HCT116 (cell line): ENCODE results near the gene ACE2. TPM values are rescaled to one million over a fixed set of nuclear protein-coding genes. Genes with fewer than 3 reads are reported as not detected.

Experiments used
- ATAC-seq: fragments of 200-7000 bp; cut with Tn5 transposase; 2 replicates; pipeline ENCODE4 v1.9.1; 2020; ENCODE audit warnings: mild to moderate bottlenecking, moderate library complexity
- BruUV-seq: library from RNA; stranded (reverse); fragments of 400-500 nt; replicated peaks from 2 replicates; lab custom pipeline; 2021; lab: Mats Ljungman, UMichigan
- CTCF ChIA-PET: fragments of 300-600 bp; sonication (Branson Sonifier 250); formaldehyde crosslinking; loops from one replicate; lab custom pipeline; 2021; ENCODE audit warnings: antibody characterized with exemption; lab: Charles Lee
- POLR2A ChIA-PET: fragments of 300-600, 350-600 bp; sonication (Branson Sonifier 250); formaldehyde crosslinking; loops from one replicate; lab custom pipeline; 2021; ENCODE audit warnings: antibody characterized with exemption; lab: Charles Lee
- RAD21 ChIA-PET, 2 experiments: fragments of 300-600 bp; sonication (Branson Sonifier 250); formaldehyde crosslinking; loops; one replicate each; lab custom pipeline; 2023; ENCODE audit warnings: low total read pairs in 2 of 2; ENCODE audit not compliant: uncharacterized antibody in 2 of 2, unreplicated experiment in 2 of 2, low non-redundant PET in 1 of 2; lab: Charles Lee
- DNase-seq: peaks from one replicate; pipeline ENCODE4 v3.0.0-alpha.2; 2010; ENCODE audit warnings: low read depth, low spot score
- H2AFZ ChIP-seq: fragments of 200-600 bp; shearing (Covaris generic), sonication (generic); 2 replicates; pipeline ENCODE4 v1.6.1; 2017; ENCODE audit warnings: low read depth, mixed run types, mixed read lengths, antibody characterized with exemption, low read length; ENCODE audit not compliant: poor library complexity, severe bottlenecking
- H3K27ac ChIP-seq: 2 replicates; pipeline ENCODE4 v1.5.1; 2012; ENCODE audit warnings: low read depth, low read length
- H3K27me3 ChIP-seq: fragments of 200-600 bp; sonication (generic); 2 replicates; pipeline ENCODE4 v1.6.1; 2016; ENCODE audit warnings: mixed run types, low read length, mixed read lengths; ENCODE audit not compliant: insufficient read depth
- H3K36me3 ChIP-seq, 2 experiments: fragments of 200-500 bp in 1 of 2; fragments of 200-600 bp in 1 of 2; sonication (Bioruptor generic) in 1 of 2; sonication (generic) in 1 of 2; 2 replicates each; pipeline versions ENCODE4 v1.5.1 to v1.6.1; 2014 to 2016; ENCODE audit warnings: low read length in 2 of 2, inconsistent platforms in 1 of 2, mixed read lengths in 1 of 2, mixed run types in 1 of 2; ENCODE audit not compliant: insufficient read depth in 2 of 2, control insufficient read depth in 1 of 2
- H3K4me1 ChIP-seq, 2 experiments: fragments of 200-600 bp in 1 of 2; sonication (generic) in 1 of 2; 2 replicates each; pipeline versions ENCODE4 v1.5.1 to v1.6.1; 2012 to 2017; ENCODE audit warnings: low read length in 2 of 2, inconsistent platforms in 1 of 2, mild to moderate bottlenecking in 1 of 2, mixed read lengths in 1 of 2, mixed run types in 1 of 2, moderate library complexity in 1 of 2; ENCODE audit not compliant: insufficient read depth in 2 of 2, control insufficient read depth in 1 of 2
- H3K4me2 ChIP-seq: fragments of 200-600 bp; sonication (generic); 2 replicates; pipeline ENCODE4 v1.6.1; 2017; ENCODE audit warnings: mixed run types, low read length, mixed read lengths
- H3K4me3 ChIP-seq, 2 experiments: fragments of 200-600 bp in 1 of 2; sonication (generic) in 1 of 2; replicated peaks in 1 of 2; 2 replicates each; pipeline ENCODE4 v1.5.1; 2011 to 2016; ENCODE audit warnings: low read length in 2 of 2, control low read depth in 1 of 2, low read depth in 1 of 2, mild to moderate bottlenecking in 1 of 2, mixed read lengths in 1 of 2, mixed run types in 1 of 2
- H3K79me2 ChIP-seq: fragments of 200-600 bp; sonication (generic); 2 replicates; pipeline ENCODE4 v1.6.1; 2017; ENCODE audit warnings: mild to moderate bottlenecking, mixed run types, low read length, moderate library complexity, mixed read lengths; ENCODE audit not compliant: insufficient read depth
- H3K9ac ChIP-seq: fragments of 200-600 bp; sonication (generic); 2 replicates; pipeline ENCODE4 v1.6.1; 2016; ENCODE audit warnings: low read length, mixed read lengths
- H3K9me2 ChIP-seq: fragments of 200-600 bp; sonication (generic), shearing (Covaris generic); 2 replicates; pipeline ENCODE4 v1.6.1; 2017; ENCODE audit warnings: mixed run types, mild to moderate bottlenecking, moderate library complexity; ENCODE audit not compliant: insufficient read depth
- H3K9me3 ChIP-seq, 2 experiments: fragments of 200-500 bp in 1 of 2; fragments of 200-600 bp in 1 of 2; sonication (Bioruptor generic) in 1 of 2; sonication (generic) in 1 of 2; 2 replicates each; pipeline ENCODE4 v1.6.1; 2014 to 2017; ENCODE audit warnings: low read length in 2 of 2, mixed read lengths in 2 of 2, inconsistent platforms in 1 of 2, low read depth in 1 of 2, mild to moderate bottlenecking in 1 of 2, mixed run types in 1 of 2, moderate library complexity in 1 of 2; ENCODE audit not compliant: control insufficient read depth in 1 of 2, insufficient read depth in 1 of 2
- H4K20me1 ChIP-seq: fragments of 200-600 bp; sonication (generic), shearing (Covaris generic); 2 replicates; pipeline ENCODE4 v1.6.1; 2017; ENCODE audit warnings: mixed run types, mild to moderate bottlenecking, moderate library complexity; ENCODE audit not compliant: insufficient read depth
- EGR1 ChIP-seq: IDR thresholded peaks from 2 replicates; pipeline ENCODE4 v1.6.1; 2012; ENCODE audit warnings: low read depth
- ELF1 ChIP-seq: IDR thresholded peaks from 2 replicates; pipeline ENCODE4 v1.6.1; 2012; ENCODE audit warnings: low read depth, borderline replicate concordance
- FOSL1 ChIP-seq: IDR thresholded peaks from 2 replicates; pipeline ENCODE4 v1.6.1; 2012; ENCODE audit warnings: low read depth
- MAX ChIP-seq: IDR thresholded peaks from 2 replicates; pipeline ENCODE4 v1.6.1; 2012
- SIN3A ChIP-seq: IDR thresholded peaks from 2 replicates; pipeline ENCODE4 v1.6.1; 2012; ENCODE audit warnings: low read depth
- SP1 ChIP-seq: IDR thresholded peaks from 2 replicates; pipeline ENCODE4 v1.6.1; 2012; ENCODE audit warnings: low read depth
- TCF7L2 ChIP-seq: IDR thresholded peaks from 2 replicates; pipeline ENCODE4 v1.7.0; 2011; ENCODE audit warnings: borderline replicate concordance, inconsistent platforms; ENCODE audit not compliant: insufficient read depth, insufficient read length; ENCODE audit errors: extremely low read depth
- YY1 ChIP-seq: IDR thresholded peaks from 2 replicates; pipeline ENCODE4 v1.6.1; 2011; ENCODE audit warnings: low read length, low read depth, moderate library complexity, mild to moderate bottlenecking; ENCODE audit not compliant: insufficient replicate concordance; ENCODE audit errors: extremely low read depth
- ZFX ChIP-seq: fragments of 450-650 bp; IDR thresholded peaks from 2 replicates; pipeline ENCODE4 v1.6.1; 2017
- intact Hi-C: fragments of 100-400 bp; cut with micrococcal nuclease; formaldehyde crosslinking; loops from 2 replicates; pipeline ENCODE4 v1.10.0; 2022
- total RNA-seq: library from RNA; stranded (reverse); gene quantifications from one replicate; pipeline ENCODE4 v1.2.1, GENCODE V29; 2021; ENCODE audit not compliant: unreplicated experiment
- TF ChIP-seq, protein P1 (sequence below): IDR thresholded peaks from 2 replicates; pipeline ENCODE4 v1.6.1; 2012; ENCODE audit warnings: low read depth

ACE2 gene
- total RNA-seq, 1 experiment from 2014 or later = not detected

DNA sequence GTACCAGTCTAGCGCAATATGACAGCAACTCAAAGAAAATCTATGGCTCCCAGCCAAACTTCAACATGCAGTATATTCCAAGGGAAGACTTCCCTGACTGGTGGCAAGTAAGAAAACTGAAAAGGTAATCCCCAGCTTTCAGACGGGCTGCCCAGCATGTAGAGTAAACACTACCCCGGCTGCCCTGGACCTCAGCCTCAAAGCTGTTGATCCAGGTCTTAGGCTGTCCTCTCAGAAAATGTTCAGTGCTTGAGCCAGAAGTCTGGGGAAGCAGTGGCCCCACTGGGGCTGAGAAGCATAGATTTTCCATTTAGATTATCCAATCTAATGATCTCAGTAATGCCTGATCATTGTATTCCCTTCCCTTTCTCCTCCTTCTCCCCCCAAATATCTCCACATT is 78.3 kb downstream of the ACE2 start:
- Histone ChIP-seq H3K79me2 (no peaks in the 10 kb centered on the region), H2AFZ (no peak overlapping the region), H3K9me3 (no peaks in the 10 kb centered on the region), H4K20me1 (no peaks in the 10 kb centered on the region), H3K4me2 (no peak overlapping the region), H3K27me3 (no peaks in the 10 kb centered on the region), H3K9me2 (no peaks in the 10 kb centered on the region), H3K4me3 (no peak overlapping the region), H3K27ac (no peak overlapping the region), H3K36me3 (no peaks in the 10 kb centered on the region), H3K9ac (no peak overlapping the region), H3K4me1 (no peaks in the 10 kb centered on the region)
- TF ChIP-seq EGR1 (no peak), MAX (no peak), YY1 (no peak), TCF7L2 (no peak), ZFX (no peak), SIN3A (no peak), FOSL1 (no peak), SP1 (no peak), ELF1 (no peak)
- TF ChIP-seq, protein P1, sequence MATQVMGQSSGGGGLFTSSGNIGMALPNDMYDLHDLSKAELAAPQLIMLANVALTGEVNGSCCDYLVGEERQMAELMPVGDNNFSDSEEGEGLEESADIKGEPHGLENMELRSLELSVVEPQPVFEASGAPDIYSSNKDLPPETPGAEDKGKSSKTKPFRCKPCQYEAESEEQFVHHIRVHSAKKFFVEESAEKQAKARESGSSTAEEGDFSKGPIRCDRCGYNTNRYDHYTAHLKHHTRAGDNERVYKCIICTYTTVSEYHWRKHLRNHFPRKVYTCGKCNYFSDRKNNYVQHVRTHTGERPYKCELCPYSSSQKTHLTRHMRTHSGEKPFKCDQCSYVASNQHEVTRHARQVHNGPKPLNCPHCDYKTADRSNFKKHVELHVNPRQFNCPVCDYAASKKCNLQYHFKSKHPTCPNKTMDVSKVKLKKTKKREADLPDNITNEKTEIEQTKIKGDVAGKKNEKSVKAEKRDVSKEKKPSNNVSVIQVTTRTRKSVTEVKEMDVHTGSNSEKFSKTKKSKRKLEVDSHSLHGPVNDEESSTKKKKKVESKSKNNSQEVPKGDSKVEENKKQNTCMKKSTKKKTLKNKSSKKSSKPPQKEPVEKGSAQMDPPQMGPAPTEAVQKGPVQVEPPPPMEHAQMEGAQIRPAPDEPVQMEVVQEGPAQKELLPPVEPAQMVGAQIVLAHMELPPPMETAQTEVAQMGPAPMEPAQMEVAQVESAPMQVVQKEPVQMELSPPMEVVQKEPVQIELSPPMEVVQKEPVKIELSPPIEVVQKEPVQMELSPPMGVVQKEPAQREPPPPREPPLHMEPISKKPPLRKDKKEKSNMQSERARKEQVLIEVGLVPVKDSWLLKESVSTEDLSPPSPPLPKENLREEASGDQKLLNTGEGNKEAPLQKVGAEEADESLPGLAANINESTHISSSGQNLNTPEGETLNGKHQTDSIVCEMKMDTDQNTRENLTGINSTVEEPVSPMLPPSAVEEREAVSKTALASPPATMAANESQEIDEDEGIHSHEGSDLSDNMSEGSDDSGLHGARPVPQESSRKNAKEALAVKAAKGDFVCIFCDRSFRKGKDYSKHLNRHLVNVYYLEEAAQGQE = no peak
- RAD21 ChIA-PET = no interaction called here
- intact Hi-C loops = no loop called here
- CTCF ChIA-PET = no interaction called here
- BruUV-seq = no TSS peak
- DNase-seq (no peak), ATAC-seq (no peak)
- POLR2A ChIA-PET = no interaction called here
